ENCODE data around the gene LDAH. TPM values are rescaled to one million over a fixed set of nuclear protein-coding genes. Genes with fewer than 3 reads are reported as not detected.

Gene LDAH
- total and polyA plus RNA-seq, 2 donors (not counting 3 experiments of a cell fraction or from before 2014, with no cell fraction given), result 12.3 to 24.0 TPM

DNA sequence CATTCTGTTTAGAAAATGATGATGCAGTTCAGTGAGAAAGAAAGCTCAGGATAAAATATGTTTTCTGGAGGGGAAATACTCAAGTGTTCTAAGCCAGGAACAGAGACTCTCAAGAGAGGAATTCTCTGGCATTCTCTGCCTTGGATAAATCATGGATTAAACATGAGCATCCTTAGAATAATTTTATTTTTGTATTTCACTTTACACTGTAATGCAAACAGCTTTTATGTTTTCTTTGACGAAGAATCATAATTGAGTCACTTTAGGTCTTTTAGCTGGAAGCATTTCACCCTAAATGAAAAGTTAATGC lies 144.9 kb downstream of the LDAH start:
- no peak overlapping the region for H3K27ac ChIP-seq (ENCODE audit: insufficient read depth, low read depth, low read length)
- intact Hi-C loops (cut with micrococcal nuclease), result no loop called here
- TF ChIP-seq, protein P1, sequence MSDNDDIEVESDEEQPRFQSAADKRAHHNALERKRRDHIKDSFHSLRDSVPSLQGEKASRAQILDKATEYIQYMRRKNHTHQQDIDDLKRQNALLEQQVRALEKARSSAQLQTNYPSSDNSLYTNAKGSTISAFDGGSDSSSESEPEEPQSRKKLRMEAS (IDR thresholded peaks at IDR 0.05; ENCODE audit: insufficient read depth, insufficient read length), result no peak
- TF ChIP-seq EZH2 (IDR thresholded peaks at IDR 0.05; ENCODE audit: borderline replicate concordance, low read depth, low read length, severe bottlenecking) (no peak), FOS (IDR thresholded peaks at IDR 0.05; ENCODE audit: borderline replicate concordance, insufficient read depth, low read length) (no peak), JUN (IDR thresholded peaks at IDR 0.05; ENCODE audit: borderline replicate concordance, insufficient read depth, insufficient read length, low read depth) (no peak), GATA2 (IDR thresholded peaks at IDR 0.05; ENCODE audit: insufficient read depth, insufficient read length, low read depth, low read length) (no peak)
- H3K4me2 ChIP-seq (ENCODE audit: insufficient read depth, low read length), result no peak overlapping the region
- H4K20me1 ChIP-seq (replicated peaks; ENCODE audit: control insufficient read depth, extremely low read depth, insufficient read depth, low read length), result no peaks in the 10 kb centered on the region
- H3K4me3 ChIP-seq (replicated peaks in 1 of 3; ENCODE audit: insufficient read depth in 1 of 3, low read depth in 1 of 3, low read length in 3 of 3), result no peak overlapping the region
- DNase-seq (ENCODE audit: low read depth, low spot score) (no peak), FAIRE-seq (no peak)
- H3K9me3 ChIP-seq (replicated peaks; ENCODE audit: control insufficient read depth, insufficient read depth, low read length), result no peaks in the 10 kb centered on the region
- H3K4me1 ChIP-seq (ENCODE audit: control insufficient read depth, extremely low read depth, insufficient read depth, low read length), result peaks cover 21% of the 10 kb centered on the region
- dilution Hi-C loops (cut with MboI; ENCODE audit: extremely low pct_ligation_motif_present, low sequenced_read_pairs), result no loop called here
- H3K36me3 ChIP-seq (ENCODE audit: control insufficient read depth in 2 of 2, extremely low read depth in 1 of 2, insufficient read depth in 2 of 2, low read length in 2 of 2), result peaks cover 0 to 5% of the 10 kb centered on the region in 2 experiments
- H2AFZ ChIP-seq (ENCODE audit: low read depth, low read length), result no peak overlapping the region
- H3K9ac ChIP-seq (replicated peaks; ENCODE audit: extremely low read depth, insufficient read depth, low read length), result no peak overlapping the region
- no TSS peak for BruUV-seq (replicated peaks)
- H3K9me1 ChIP-seq (replicated peaks; ENCODE audit: control insufficient read depth, extremely low read depth, insufficient read depth, low read length), result no peaks in the 10 kb centered on the region
- H3K27me3 ChIP-seq (ENCODE audit: control insufficient read depth in 2 of 2, insufficient read depth in 2 of 2, low read length in 2 of 2), result no peaks in the 10 kb centered on the region
- POLR2A ChIA-PET, result interaction anchor here (1.1 kb wide), 1 partner anchor 20 kb away, joined by 3 read pairs; no protein-coding TSS in a partner anchor
- CTCF ChIA-PET, result interaction anchor here (1.0 to 8.5 kb wide), 9 partner anchors 7 to 285 kb away, joined by 3 to 71 read pairs (median 3); partner anchors contain the start of gene GDF7
- H3K79me2 ChIP-seq (ENCODE audit: control insufficient read depth, insufficient read depth, low read length), result no peaks in the 10 kb centered on the region

GRCh38 chr2:20677301-20678085 lies 145.4 kb downstream of the LDAH start:
- TF ChIP-seq CTCF (IDR thresholded peaks at IDR 0.05; ENCODE audit: extremely low read depth in 1 of 2, insufficient read depth in 1 of 2, low read depth in 1 of 2, low read length in 2 of 2) (peak; percentile 15 to 25), GATA2 (IDR thresholded peaks at IDR 0.05; ENCODE audit: insufficient read depth, insufficient read length, low read depth, low read length) (no peak)
- H3K4me1 ChIP-seq (ENCODE audit: control insufficient read depth, extremely low read depth, insufficient read depth, low read length), result peaks cover 18% of the 10 kb centered on the region
- DNase-seq (ENCODE audit: low read depth, low spot score), result peak; percentile 35
- dilution Hi-C loops (cut with MboI; ENCODE audit: extremely low pct_ligation_motif_present, low sequenced_read_pairs) (no loop called here), intact Hi-C loops (cut with micrococcal nuclease) (no loop called here)
- H3K27me3 ChIP-seq (ENCODE audit: control insufficient read depth in 2 of 2, insufficient read depth in 2 of 2, low read length in 2 of 2), result no peaks in the 10 kb centered on the region
- FAIRE-seq, result no peak
- no peak overlapping the region for H3K27ac ChIP-seq (ENCODE audit: insufficient read depth, low read depth, low read length)
- no peak overlapping the region for H3K4me3 ChIP-seq (replicated peaks in 1 of 3; ENCODE audit: insufficient read depth in 1 of 3, low read depth in 1 of 3, low read length in 3 of 3)
- ChIA-PET POLR2A (interaction anchor here (1.1 kb wide), 1 partner anchor 21 kb away, joined by 3 read pairs; no protein-coding TSS in a partner anchor), CTCF (interaction anchor here (1.0 to 8.5 kb wide), 8 partner anchors 8 to 286 kb away, joined by 3 to 71 read pairs (median 5); partner anchors contain the start of gene GDF7)
- no peaks in the 10 kb centered on the region for H3K79me2 ChIP-seq (ENCODE audit: control insufficient read depth, insufficient read depth, low read length)
- no TSS peak for BruUV-seq (replicated peaks)
- peaks cover 0 to 5% of the 10 kb centered on the region in 2 experiments for H3K36me3 ChIP-seq (ENCODE audit: control insufficient read depth in 2 of 2, extremely low read depth in 1 of 2, insufficient read depth in 2 of 2, low read length in 2 of 2)
- H3K4me2 ChIP-seq (ENCODE audit: insufficient read depth, low read length), result no peak overlapping the region
- no peak overlapping the region for H3K9ac ChIP-seq (replicated peaks; ENCODE audit: extremely low read depth, insufficient read depth, low read length)
- H2AFZ ChIP-seq (ENCODE audit: low read depth, low read length), result no peak overlapping the region
- no peaks in the 10 kb centered on the region for H4K20me1 ChIP-seq (replicated peaks; ENCODE audit: control insufficient read depth, extremely low read depth, insufficient read depth, low read length)
- H3K9me3 ChIP-seq (replicated peaks; ENCODE audit: control insufficient read depth, insufficient read depth, low read length), result no peaks in the 10 kb centered on the region
- no peaks in the 10 kb centered on the region for H3K9me1 ChIP-seq (replicated peaks; ENCODE audit: control insufficient read depth, extremely low read depth, insufficient read depth, low read length)

All from endothelial cell of umbilical vein (primary cell).